Ovary (tissue), 3 donors: Measurements from ENCODE around the gene MAP2K6.

ENCODE experiments used
- CTCF ChIP-seq, 3 donors: fragments of 450-650 bp in 2 of 3; fragments of 200-600 bp in 1 of 3; IDR thresholded peaks; one replicate each; pipeline versions ENCODE4 v1.5.1 to v1.8.0; 2016 to 2022; ENCODE audit warnings: antibody characterized with exemption in 3 of 3, mild to moderate bottlenecking in 1 of 3
- EP300 ChIP-seq: sonication (generic); formaldehyde crosslinking; IDR thresholded peaks from one replicate; pipeline ENCODE4 v1.6.1; 2017; ENCODE audit warnings: antibody characterized with exemption
- POLR2A ChIP-seq: fragments of 450-650 bp; IDR thresholded peaks from one replicate; pipeline ENCODE4 v1.6.1; 2017; ENCODE audit warnings: antibody characterized with exemption, mild to moderate bottlenecking, moderate library complexity
- donor health status: DM: no; HTN: no; CAD: no.

DNA sequence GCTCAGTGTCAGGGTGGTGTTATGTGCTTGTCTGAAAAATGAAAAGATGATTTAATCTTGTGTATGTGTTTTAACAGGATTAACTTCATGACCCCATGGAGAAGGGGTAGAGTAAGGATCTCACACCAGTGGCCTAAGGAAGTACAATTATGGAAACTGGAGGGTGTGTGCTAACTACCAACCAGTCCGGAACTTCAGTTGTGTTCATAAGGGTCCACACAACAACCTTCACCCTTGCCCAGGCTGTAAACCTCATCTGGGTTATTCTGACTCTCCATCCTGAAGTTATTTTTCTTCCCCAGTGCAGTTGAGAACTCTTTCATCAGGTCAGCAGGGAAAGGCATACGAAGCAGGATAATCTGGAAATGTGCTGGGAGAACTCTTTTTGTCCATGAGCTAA, 158.9 kb downstream of the MAP2K6 start:
- TF ChIP-seq CTCF (IDR thresholded peaks at IDR 0.05) (no peak), POLR2A (no peak), EP300 (no peak)
